OCI-LY1 (cell line): ENCODE measurements around the gene TRIM27.
"Not testable (repeated sequence)": the region's sequence is repeated elsewhere in the genome, so short reads cannot be mapped to it uniquely, and the experiment has no call there.

Experiments used
- H2AFZ ChIP-seq: fragments of 200-600 bp; sonication (generic), shearing (Covaris generic); 2 replicates; pipeline ENCODE4 v1.6.0; 2014; ENCODE audit warnings: antibody characterized with exemption, mild to moderate bottlenecking, low read length
- H3F3A ChIP-seq: fragments of 200-600 bp; sonication (generic), shearing (Covaris generic); 2 replicates; pipeline ENCODE4 v1.6.0; 2014; ENCODE audit warnings: mild to moderate bottlenecking, antibody characterized with exemption, low read length, moderate library complexity; ENCODE audit not compliant: insufficient read depth
- H3K27ac ChIP-seq: fragments of 200-600 bp; sonication (generic); 2 replicates; pipeline ENCODE4 v1.5.1; 2014; ENCODE audit warnings: low read length, mixed run types, mild to moderate bottlenecking, low read depth; ENCODE audit not compliant: poor library complexity, severe bottlenecking
- H3K27me3 ChIP-seq: fragments of 200-600 bp; sonication (generic); 2 replicates; pipeline ENCODE4 v1.6.0; 2014; ENCODE audit warnings: antibody characterized with exemption, mild to moderate bottlenecking, low read length, moderate library complexity; ENCODE audit not compliant: insufficient read depth
- H3K36me3 ChIP-seq: fragments of 200-600 bp; sonication (generic); 2 replicates; pipeline ENCODE4 v1.6.1; 2014; ENCODE audit warnings: mild to moderate bottlenecking, antibody characterized with exemption, low read length, moderate library complexity, mixed read lengths; ENCODE audit not compliant: insufficient read depth
- H3K4me1 ChIP-seq: fragments of 200-600 bp; sonication (generic); 2 replicates; pipeline ENCODE4 v1.5.1; 2014; ENCODE audit warnings: mild to moderate bottlenecking, low read length, moderate library complexity; ENCODE audit not compliant: insufficient read depth, severe bottlenecking
- H3K4me2 ChIP-seq: fragments of 200-600 bp; sonication (generic), shearing (Covaris generic); 2 replicates; pipeline ENCODE4 v1.6.1; 2014; ENCODE audit warnings: low read length
- H3K4me3 ChIP-seq: fragments of 200-600 bp; sonication (generic); 2 replicates; pipeline ENCODE4 v1.5.1; 2014; ENCODE audit warnings: low read length, low read depth, mild to moderate bottlenecking, mixed read lengths; ENCODE audit not compliant: poor library complexity, severe bottlenecking
- H3K79me2 ChIP-seq: fragments of 200-600 bp; shearing (Covaris generic); 2 replicates; pipeline ENCODE4 v1.6.1; 2016; ENCODE audit warnings: mixed run types, low read length, mixed read lengths; ENCODE audit not compliant: insufficient read depth
- H3K9ac ChIP-seq: fragments of 200-600 bp; sonication (generic), shearing (Covaris generic); 2 replicates; pipeline ENCODE4 v1.6.1; 2014; ENCODE audit warnings: mild to moderate bottlenecking, low read length, mixed read lengths
- H3K9me2 ChIP-seq: fragments of 200-600 bp; sonication (generic), shearing (Covaris generic); 2 replicates; pipeline ENCODE4 v1.6.1; 2014; ENCODE audit warnings: low read depth, mild to moderate bottlenecking, low read length, mixed read lengths
- H3K9me3 ChIP-seq: fragments of 200-600 bp; shearing (Covaris generic); 2 replicates; pipeline ENCODE4 v1.6.1; 2014; ENCODE audit warnings: low read length, mixed read lengths
- H4K20me1 ChIP-seq: fragments of 200-600 bp; sonication (generic), shearing (Covaris generic); 2 replicates; pipeline ENCODE4 v1.6.0; 2016; ENCODE audit warnings: mild to moderate bottlenecking, low read length; ENCODE audit not compliant: insufficient read depth
- EZH2 ChIP-seq: fragments of 200-600 bp; sonication (generic), shearing (Covaris generic); IDR thresholded peaks from 2 replicates; pipeline ENCODE4 v1.8.0; 2017; ENCODE audit warnings: borderline replicate concordance, mixed run types, mild to moderate bottlenecking, antibody characterized with exemption, low read length, moderate library complexity, mixed read lengths
- TF ChIP-seq, protein P1 (sequence below): fragments of 200-600 bp; sonication (generic), shearing (Covaris generic); IDR thresholded peaks from 2 replicates; pipeline ENCODE4 v1.5.1; 2017; ENCODE audit warnings: mild to moderate bottlenecking, antibody characterized with exemption, low read length, moderate library complexity, mixed read lengths

The TRIM27 gene

DNA sequence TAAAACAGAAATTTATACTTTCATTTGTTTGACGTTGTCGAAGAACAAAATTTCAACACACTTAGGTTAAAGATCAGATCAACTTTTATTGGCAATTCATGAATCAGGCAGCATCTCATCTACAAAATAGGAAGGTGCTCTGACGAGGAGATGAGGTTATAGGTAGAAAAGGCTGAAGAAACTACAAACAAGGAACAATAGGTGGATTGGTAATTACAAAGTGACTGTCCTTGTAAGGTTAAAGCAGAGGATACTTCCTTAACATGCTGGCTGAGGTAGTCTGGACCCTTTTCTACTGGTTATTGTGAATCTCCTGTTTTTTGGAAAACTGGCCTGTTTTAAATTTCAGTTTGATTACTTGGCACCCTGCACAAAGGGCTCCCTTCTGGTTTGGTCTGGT lies 32.5 kb upstream of the TRIM27 start:
- H3K9ac ChIP-seq = no peak overlapping the region
- H3K27me3 ChIP-seq = no peaks in the 10 kb centered on the region
- TF ChIP-seq EZH2 = no peak
- TF ChIP-seq, protein P1, sequence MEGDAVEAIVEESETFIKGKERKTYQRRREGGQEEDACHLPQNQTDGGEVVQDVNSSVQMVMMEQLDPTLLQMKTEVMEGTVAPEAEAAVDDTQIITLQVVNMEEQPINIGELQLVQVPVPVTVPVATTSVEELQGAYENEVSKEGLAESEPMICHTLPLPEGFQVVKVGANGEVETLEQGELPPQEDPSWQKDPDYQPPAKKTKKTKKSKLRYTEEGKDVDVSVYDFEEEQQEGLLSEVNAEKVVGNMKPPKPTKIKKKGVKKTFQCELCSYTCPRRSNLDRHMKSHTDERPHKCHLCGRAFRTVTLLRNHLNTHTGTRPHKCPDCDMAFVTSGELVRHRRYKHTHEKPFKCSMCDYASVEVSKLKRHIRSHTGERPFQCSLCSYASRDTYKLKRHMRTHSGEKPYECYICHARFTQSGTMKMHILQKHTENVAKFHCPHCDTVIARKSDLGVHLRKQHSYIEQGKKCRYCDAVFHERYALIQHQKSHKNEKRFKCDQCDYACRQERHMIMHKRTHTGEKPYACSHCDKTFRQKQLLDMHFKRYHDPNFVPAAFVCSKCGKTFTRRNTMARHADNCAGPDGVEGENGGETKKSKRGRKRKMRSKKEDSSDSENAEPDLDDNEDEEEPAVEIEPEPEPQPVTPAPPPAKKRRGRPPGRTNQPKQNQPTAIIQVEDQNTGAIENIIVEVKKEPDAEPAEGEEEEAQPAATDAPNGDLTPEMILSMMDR = no peak
- no peaks in the 10 kb centered on the region for H4K20me1 ChIP-seq
- no peak overlapping the region for H3K4me2 ChIP-seq
- no peaks in the 10 kb centered on the region for H3K9me2 ChIP-seq
- no peak overlapping the region for H2AFZ ChIP-seq
- H3K79me2 ChIP-seq = no peaks in the 10 kb centered on the region
- no peak overlapping the region for H3K27ac ChIP-seq
- H3F3A ChIP-seq = no peaks in the 10 kb centered on the region
- no peaks in the 10 kb centered on the region for H3K9me3 ChIP-seq
- H3K36me3 ChIP-seq = no peaks in the 10 kb centered on the region
- peaks cover 27% of the 10 kb centered on the region for H3K4me1 ChIP-seq
- H3K4me3 ChIP-seq = no peak overlapping the region

DNA sequence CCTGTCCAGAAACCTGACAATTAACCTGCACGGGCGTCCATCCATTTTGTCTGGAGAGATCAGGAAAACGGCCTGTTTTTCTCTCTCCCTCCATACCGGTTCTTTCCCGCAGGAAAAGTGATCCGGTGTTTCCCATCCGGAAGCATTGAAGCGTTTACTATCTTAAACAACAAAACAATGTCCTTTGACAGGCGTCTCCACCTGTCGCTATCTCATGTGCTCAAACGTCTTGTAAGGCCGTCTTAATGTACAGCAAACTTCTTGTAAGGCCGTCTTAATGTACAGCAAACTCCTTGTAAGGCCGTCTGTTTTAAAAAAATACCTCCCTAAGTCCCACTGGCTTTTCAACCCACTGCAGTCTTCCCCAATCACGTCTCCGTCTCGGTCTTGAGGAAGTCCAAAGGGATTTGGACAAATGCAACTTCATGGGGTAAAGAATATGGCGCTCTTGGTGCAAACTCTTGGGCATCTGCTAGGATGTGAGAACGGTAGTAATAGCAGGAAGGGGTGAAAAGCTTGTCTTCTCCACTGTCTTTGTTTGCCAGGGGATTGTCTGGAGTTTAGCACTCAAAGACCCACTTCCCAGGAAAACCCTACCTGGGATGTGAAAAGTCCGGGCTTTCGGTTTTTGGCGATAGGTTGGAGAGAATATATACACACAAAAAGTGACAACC lies 29.9 kb upstream of the TRIM27 start:
- Histone ChIP-seq H3K9me3 (no peaks in the 10 kb centered on the region), H3K27me3 (no peaks in the 10 kb centered on the region), H2AFZ (no peak overlapping the region), H3K9me2 (no peaks in the 10 kb centered on the region), H3K4me2 (peak overlapping the region; percentile 46), H3K79me2 (no peaks in the 10 kb centered on the region), H3F3A (no peaks in the 10 kb centered on the region), H3K4me1 (peaks cover 27% of the 10 kb centered on the region), H3K27ac (no peak overlapping the region), H4K20me1 (no peaks in the 10 kb centered on the region), H3K9ac (no peak overlapping the region), H3K4me3 (peak overlapping the region; percentile 32), H3K36me3 (no peaks in the 10 kb centered on the region)
- TF ChIP-seq EZH2 = no peak
- TF ChIP-seq, protein P1 = no peak

DNA sequence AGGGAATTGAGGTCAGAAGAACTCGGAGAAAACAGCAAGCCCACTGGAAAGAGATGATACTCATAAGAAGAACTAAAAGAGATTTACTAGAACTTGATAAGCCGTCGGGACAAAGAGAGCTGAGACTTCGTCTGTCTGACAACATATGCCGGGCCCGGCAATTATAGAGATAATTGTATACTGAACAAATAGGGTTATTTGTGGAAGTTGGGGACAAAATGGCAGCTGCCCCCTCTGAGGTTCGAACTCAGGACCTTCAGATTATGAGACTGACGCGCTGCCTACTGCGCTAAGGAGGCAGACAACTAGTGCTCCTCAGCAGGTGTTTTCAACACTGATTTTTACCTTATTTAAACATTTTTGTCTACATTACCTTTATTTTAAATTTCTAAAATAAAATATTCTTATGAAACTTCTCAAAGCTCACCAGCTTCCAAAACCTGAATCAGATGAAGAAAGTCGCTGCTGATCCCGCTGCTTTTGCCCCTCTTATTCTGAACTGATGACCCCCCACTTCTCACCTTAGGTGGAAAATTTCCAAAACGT lies 29.3 kb upstream of the TRIM27 start:
- peak overlapping the region; percentile 72 for H3K4me2 ChIP-seq

DNA sequence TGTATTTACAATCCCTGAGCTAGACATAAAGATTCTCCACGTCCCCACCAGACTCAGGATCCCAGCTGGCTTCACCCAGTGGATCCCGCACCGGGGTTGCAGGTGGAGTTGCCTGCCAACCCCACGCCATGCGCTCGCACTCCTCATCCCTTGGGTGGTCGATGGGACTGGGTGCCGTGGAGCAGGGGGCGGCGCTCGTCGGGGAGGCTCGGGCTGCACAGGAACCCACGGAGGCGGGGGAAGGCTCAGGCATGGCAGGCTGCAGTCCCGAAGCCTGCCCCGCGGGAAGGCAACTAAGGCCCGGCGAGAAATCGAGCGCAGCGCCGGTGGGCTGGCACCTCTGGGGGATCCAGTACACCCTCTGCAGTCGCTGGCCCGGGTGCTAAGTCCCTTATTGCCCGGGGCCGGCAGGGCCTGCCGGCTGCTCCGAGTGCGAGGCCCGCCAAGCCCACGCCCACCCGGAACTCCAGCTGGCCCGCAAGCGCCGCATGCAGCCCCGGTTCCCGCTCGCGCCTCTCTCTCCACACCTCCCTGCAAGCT lies 25.9 kb upstream of the TRIM27 start:
- not testable (repeated sequence) for H3K4me3 ChIP-seq, H3K9me3 ChIP-seq, H3K9me2 ChIP-seq, H3F3A ChIP-seq, H3K27me3 ChIP-seq, H3K4me2 ChIP-seq, H2AFZ ChIP-seq, H3K9ac ChIP-seq, H3K27ac ChIP-seq, H3K36me3 ChIP-seq, H4K20me1 ChIP-seq, H3K79me2 ChIP-seq
- peaks cover 26% of the 10 kb centered on the region for H3K4me1 ChIP-seq

More for the DNA sequence above, 29.3 kb upstream of the TRIM27 start:
- H3F3A ChIP-seq = no peaks in the 10 kb centered on the region
- H2AFZ ChIP-seq = peak overlapping the region; percentile 67
- H3K36me3 ChIP-seq = no peaks in the 10 kb centered on the region
- 0 out of 2 replicates have a peak overlapping the region, but pooled peaks have one; percentile 28 for H3K9ac ChIP-seq
- H4K20me1 ChIP-seq = no peaks in the 10 kb centered on the region
- no peaks in the 10 kb centered on the region for H3K9me2 ChIP-seq
- no peaks in the 10 kb centered on the region for H3K79me2 ChIP-seq
- TF ChIP-seq, protein P1 = no peak
- no peak for TF ChIP-seq EZH2
- H3K9me3 ChIP-seq = no peaks in the 10 kb centered on the region
- H3K27ac ChIP-seq = no peak overlapping the region
- H3K27me3 ChIP-seq = no peaks in the 10 kb centered on the region
- peaks cover 27% of the 10 kb centered on the region for H3K4me1 ChIP-seq
- peak overlapping the region; percentile 54 for H3K4me3 ChIP-seq
